CD14-positive monocyte (primary cell): Measurements from ENCODE around the gene SIAH1. TPM values are rescaled to one million over a fixed set of nuclear protein-coding genes. Genes with fewer than 3 reads are reported as not detected.
"Not testable (repeated sequence)": the region's sequence is repeated elsewhere in the genome, so short reads cannot be mapped to it uniquely, and the experiment has no call there.

Experiments used
- DNase-seq, 3 donors: peaks; one replicate each; pipeline ENCODE4 v3.0.0-alpha.2; 2011 to 2022
- H2AFZ ChIP-seq: 2 replicates; pipeline ENCODE4 v1.6.0; 2012; ENCODE audit warnings: mild to moderate bottlenecking, low read depth, low read length, inconsistent platforms; ENCODE audit not compliant: insufficient read depth, poor library complexity, severe bottlenecking
- H3K27ac ChIP-seq, 2 donors: 1 replicate in 1 of 2; 2 replicates in 1 of 2; pipeline ENCODE4 v1.5.1; 2012 to 2013; ENCODE audit warnings: low read length in 2 of 2, control low read depth in 1 of 2, inconsistent platforms in 1 of 2, low read depth in 1 of 2, mild to moderate bottlenecking in 1 of 2
- H3K27me3 ChIP-seq, 2 donors: one replicate each; pipeline versions ENCODE4 v1.6.0 to v1.6.1; 2011 to 2013; ENCODE audit warnings: low read length in 2 of 2; ENCODE audit not compliant: control insufficient read depth in 2 of 2, insufficient read depth in 2 of 2
- H3K36me3 ChIP-seq, 2 donors: replicated peaks in 1 of 2; 1 replicate in 1 of 2; 2 replicates in 1 of 2; pipeline versions ENCODE4 v1.5.1 to v1.6.1; 2012 to 2013; ENCODE audit warnings: low read length in 2 of 2, control low read depth in 1 of 2, inconsistent platforms in 1 of 2, mild to moderate bottlenecking in 1 of 2; ENCODE audit not compliant: insufficient read depth in 2 of 2, control insufficient read depth in 1 of 2
- H3K4me1 ChIP-seq, 2 donors: 1 replicate in 1 of 2; 2 replicates in 1 of 2; pipeline versions ENCODE4 v1.5.1 to v1.6.1; 2012 to 2013; ENCODE audit warnings: low read length in 2 of 2, control low read depth in 1 of 2, inconsistent platforms in 1 of 2, mild to moderate bottlenecking in 1 of 2, moderate library complexity in 1 of 2; ENCODE audit not compliant: insufficient read depth in 2 of 2, control insufficient read depth in 1 of 2
- H3K4me2 ChIP-seq: replicated peaks from 2 replicates; pipeline ENCODE3; 2012; ENCODE audit warnings: low read length, moderate library complexity, mild to moderate bottlenecking; ENCODE audit not compliant: poor library complexity, severe bottlenecking; ENCODE audit errors: extremely low read depth
- H3K4me3 ChIP-seq, 3 experiments: fragments of 200-600 bp in 1 of 3; sonication (generic) in 1 of 3; replicated peaks in 1 of 3; 1 replicate in 2 of 3; 2 replicates in 1 of 3; pipeline ENCODE4 v1.5.1; 2011 to 2013; ENCODE audit warnings: low read length in 3 of 3, mild to moderate bottlenecking in 3 of 3, control low read depth in 2 of 3, low read depth in 2 of 3, inconsistent platforms in 1 of 3, moderate library complexity in 1 of 3
- H3K79me2 ChIP-seq: 2 replicates; pipeline ENCODE4 v1.6.0; 2012; ENCODE audit warnings: mild to moderate bottlenecking, control low read depth, inconsistent platforms, low read length, moderate library complexity; ENCODE audit not compliant: insufficient read depth
- H3K9ac ChIP-seq: 2 replicates; pipeline ENCODE4 v1.6.0; 2017; ENCODE audit warnings: low read length, mild to moderate bottlenecking; ENCODE audit not compliant: insufficient read depth, poor library complexity, severe bottlenecking
- H3K9me3 ChIP-seq, 2 donors: replicated peaks in 1 of 2; 1 replicate in 1 of 2; 2 replicates in 1 of 2; pipeline versions ENCODE4 v1.5.1 to v1.6.1; 2012 to 2013; ENCODE audit warnings: low read length in 2 of 2, control low read depth in 1 of 2; ENCODE audit not compliant: control insufficient read depth in 1 of 2, insufficient read depth in 1 of 2
- H4K20me1 ChIP-seq: 2 replicates; pipeline ENCODE4 v1.6.0; 2012; ENCODE audit warnings: mild to moderate bottlenecking, low read length, control low read depth, moderate library complexity; ENCODE audit not compliant: insufficient read depth
- H3K27ac Mint-ChIP-seq, 7 donors: one replicate each; pipeline ENCODE4 v1.8.0; 2020; ENCODE audit warnings: mild to moderate bottlenecking in 7 of 7, mixed read lengths in 7 of 7, moderate library complexity in 6 of 7, inconsistent platforms in 2 of 7
- H3K27me3 Mint-ChIP-seq, 3 donors: one replicate each; pipeline ENCODE4 v1.8.0; 2021 to 2022; ENCODE audit warnings: low read depth in 3 of 3, mild to moderate bottlenecking in 3 of 3, mixed read lengths in 3 of 3, moderate library complexity in 3 of 3, inconsistent platforms in 1 of 3
- H3K36me3 Mint-ChIP-seq, 2 donors: one replicate each; pipeline ENCODE4 v1.8.0; 2020; ENCODE audit warnings: mixed read lengths in 2 of 2, inconsistent platforms in 1 of 2, mild to moderate bottlenecking in 1 of 2
- H3K4me1 Mint-ChIP-seq: one replicate; pipeline ENCODE4 v1.8.0; 2020; ENCODE audit warnings: mild to moderate bottlenecking, mixed read lengths
- H3K4me3 Mint-ChIP-seq, 2 donors: one replicate each; pipeline ENCODE4 v1.8.0; 2020; ENCODE audit warnings: mild to moderate bottlenecking in 2 of 2, mixed read lengths in 2 of 2, moderate library complexity in 1 of 2
- H3K9me3 Mint-ChIP-seq, 7 donors: one replicate each; pipeline ENCODE4 v1.8.0; 2020 to 2022; ENCODE audit warnings: mixed read lengths in 7 of 7, mild to moderate bottlenecking in 6 of 7, moderate library complexity in 6 of 7, inconsistent platforms in 2 of 7
- CTCF ChIP-seq: fragments of 200-600 bp; IDR thresholded peaks from one replicate; pipeline ENCODE4 v1.8.0; 2022; ENCODE audit warnings: antibody characterized with exemption, mild to moderate bottlenecking
- WGBS: methylation state at CpG from one replicate; pipeline ENCODE4 v1.1.5; 2013; ENCODE audit warnings: missing lambda C conversion rate; ENCODE audit not compliant: insufficient coverage; 5-methylcytosine and 5-hydroxymethylcytosine counted together
- intact Hi-C, 2 donors: fragments of 100-400 bp; cut with micrococcal nuclease; formaldehyde crosslinking; loops; one replicate each; pipeline versions ENCODE4 v1.15.0 to v1.15.1; 2023
- polyA plus RNA-seq, 3 donors: library from polyadenylated mRNA; depleted of rRNA in 1 of 3; unstranded in 2 of 3; stranded (reverse) in 1 of 3; fragments of 300-500 nt in 2 of 3; fragments of >200 nt in 1 of 3; fragmentation: Illumina TruSeq in 2 of 3; gene quantifications; 1 replicate in 2 of 3; 2 replicates in 1 of 3; pipeline ENCODE4 v1.2.3, GENCODE V29; 2012 to 2021

Gene SIAH1
- polyA plus RNA-seq, 3 donors = 4.9 to 11.8 (median 5.6) TPM

DNA sequence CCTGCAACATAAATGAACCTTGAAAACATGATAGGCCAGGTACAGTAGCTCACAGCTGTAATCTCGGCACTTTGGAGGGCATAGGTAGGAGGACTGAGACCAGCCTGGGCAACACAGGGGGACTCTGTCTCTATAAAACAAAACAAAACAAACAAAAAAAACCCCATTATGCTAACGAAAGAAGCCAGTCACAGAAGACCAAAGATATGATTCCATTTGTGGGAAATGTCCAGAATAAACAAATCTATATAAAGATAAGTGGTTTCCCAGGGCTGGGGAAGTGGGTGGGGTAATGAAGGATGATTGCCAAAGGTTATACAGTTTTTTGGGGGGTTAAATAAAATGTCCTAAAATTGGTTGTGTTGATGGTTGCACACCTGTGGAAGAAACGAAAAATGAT, 36.5 kb upstream of the SIAH1 start:
- no peaks in the 10 kb centered on the region for H3K79me2 ChIP-seq
- Mint-ChIP-seq H3K4me1 (no peaks in the 10 kb centered on the region), H3K27ac (no peak overlapping the region), H3K9me3 (peaks cover 0 to 3% (median 1%) of the 10 kb centered on the region in 7 donors), H3K27me3 (peaks cover 0 to 9% (median 3%) of the 10 kb centered on the region in 3 donors), H3K4me3 (no peak overlapping the region), H3K36me3 (no peaks in the 10 kb centered on the region)
- no peak for TF ChIP-seq CTCF
- H3K27ac ChIP-seq = no peak overlapping the region
- no peak overlapping the region for H3K4me2 ChIP-seq
- H2AFZ ChIP-seq = no peak overlapping the region
- no peaks in the 10 kb centered on the region for H3K27me3 ChIP-seq
- no peaks in the 10 kb centered on the region for H3K36me3 ChIP-seq
- no peaks in the 10 kb centered on the region for H4K20me1 ChIP-seq
- H3K4me1 ChIP-seq = no peaks in the 10 kb centered on the region
- H3K4me3 ChIP-seq = no peak overlapping the region
- DNase-seq = no peak
- no peaks in the 10 kb centered on the region for H3K9me3 ChIP-seq
- intact Hi-C loops = no loop called here
- H3K9ac ChIP-seq = no peak overlapping the region
- WGBS = no CpG with 5 or more reads among the region's 3 CpGs

DNA sequence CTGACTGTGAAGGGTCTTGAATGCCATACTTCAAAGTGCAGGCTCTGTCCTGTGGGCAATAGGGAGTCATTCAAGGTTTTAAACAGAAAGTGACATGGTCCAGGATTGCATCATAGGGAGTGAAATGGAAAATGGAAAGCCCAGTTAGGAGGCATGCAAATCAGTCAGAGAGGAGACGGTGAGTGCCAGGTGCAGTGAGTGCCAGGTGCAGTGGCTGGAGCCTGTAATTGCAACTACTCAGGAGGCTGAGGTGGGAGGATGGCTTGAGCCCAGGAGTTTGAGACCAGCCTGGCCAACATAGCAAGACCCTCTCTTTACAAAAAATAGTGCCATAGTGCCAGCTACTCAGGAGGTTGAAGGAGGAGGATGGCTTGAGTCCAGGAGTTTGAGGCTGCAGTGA, 35.2 kb upstream of the SIAH1 start:
- Histone ChIP-seq H3K79me2 (no peaks in the 10 kb centered on the region), H3K36me3 (no peaks in the 10 kb centered on the region), H2AFZ (no peak overlapping the region), H3K27ac (no peak overlapping the region), H3K9ac (no peak overlapping the region), H3K9me3 (no peaks in the 10 kb centered on the region), H3K4me3 (no peak overlapping the region), H3K4me2 (no peak overlapping the region), H3K4me1 (no peaks in the 10 kb centered on the region), H4K20me1 (no peaks in the 10 kb centered on the region), H3K27me3 (no peaks in the 10 kb centered on the region)
- no peak overlapping the region for H3K4me3 Mint-ChIP-seq
- no peak overlapping the region for H3K27ac Mint-ChIP-seq
- H3K36me3 Mint-ChIP-seq = no peaks in the 10 kb centered on the region
- TF ChIP-seq CTCF = no peak
- H3K4me1 Mint-ChIP-seq = no peaks in the 10 kb centered on the region
- 75% methylated on average over 1 of the region's 1 CpG for WGBS
- peaks cover 0 to 5% (median 3%) of the 10 kb centered on the region in 7 donors for H3K9me3 Mint-ChIP-seq
- intact Hi-C loops = no loop called here
- no peak for DNase-seq
- H3K27me3 Mint-ChIP-seq = peaks cover 0 to 12% (median 3%) of the 10 kb centered on the region in 3 donors

DNA sequence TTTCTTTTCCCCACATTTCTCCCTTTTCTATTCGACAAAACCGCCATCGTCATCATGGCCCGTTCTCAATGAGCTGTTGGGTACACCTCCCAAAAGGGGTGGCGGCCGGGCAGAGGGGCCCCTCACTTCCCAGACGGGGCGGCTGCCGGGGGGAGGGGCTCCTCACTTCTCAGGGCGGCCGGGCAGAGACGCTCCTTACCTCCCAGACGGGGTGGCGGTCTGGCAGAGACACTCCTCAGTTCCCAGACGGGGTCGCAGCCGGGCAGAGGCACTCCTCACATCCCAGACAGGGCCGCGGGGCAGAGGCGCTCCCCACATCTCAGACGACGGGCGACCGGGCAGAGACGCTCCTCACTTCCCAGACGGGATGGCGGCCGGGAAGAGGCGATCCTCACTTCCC, 31.4 kb upstream of the SIAH1 start:
- DNase-seq, H3K27ac ChIP-seq, H3K4me3 ChIP-seq, H4K20me1 ChIP-seq, H3K36me3 ChIP-seq, H3K27me3 ChIP-seq, H3K9ac ChIP-seq, intact Hi-C loops, H3K27ac Mint-ChIP-seq, H3K4me1 Mint-ChIP-seq, H3K4me1 ChIP-seq, H3K4me3 Mint-ChIP-seq, H3K36me3 Mint-ChIP-seq, H3K4me2 ChIP-seq, H3K9me3 Mint-ChIP-seq, H2AFZ ChIP-seq, H3K9me3 ChIP-seq, H3K79me2 ChIP-seq: not testable (repeated sequence)
- WGBS = 98% methylated on average over 24 of the region's 29 CpGs
- peaks cover 0 to 12% (median 3%) of the 10 kb centered on the region in 3 donors for H3K27me3 Mint-ChIP-seq
